Measurements from ENCODE around the gene CHD5. TPM values are rescaled to one million over a fixed set of nuclear protein-coding genes. Genes with fewer than 3 reads are reported as not detected.

Gene CHD5
- polyA plus RNA-seq, 1 donor (not counting 4 experiments of a cell fraction or from before 2014, with no cell fraction given): 0.07 TPM

GRCh38 chr1:6126028-6126427, 54.1 kb downstream of the CHD5 start:
- Histone ChIP-seq H3K9me3 (ENCODE audit: control insufficient read depth, low read depth, low read length) (no peaks in the 10 kb centered on the region), H3K36me3 (ENCODE audit: control insufficient read depth in 2 of 2, extremely low read depth in 1 of 2, insufficient read depth in 2 of 2, low read length in 2 of 2) (no peaks in the 10 kb centered on the region), H3K9ac (ENCODE audit: control insufficient read depth, extremely low read depth, insufficient read depth, low read length) (no peak overlapping the region), H3K27ac (ENCODE audit: control insufficient read depth, insufficient read depth, low read length) (no peak overlapping the region), H4K20me1 (ENCODE audit: control insufficient read depth, extremely low read depth, insufficient read depth, low read length) (no peaks in the 10 kb centered on the region), H3K4me2 (ENCODE audit: control insufficient read depth, extremely low read depth, insufficient read depth, low read depth, low read length) (no peak overlapping the region), H3K9me1 (ENCODE audit: control insufficient read depth, extremely low read depth, insufficient read depth, low read length) (no peaks in the 10 kb centered on the region), H3K4me1 (ENCODE audit: control insufficient read depth, extremely low read depth, insufficient read depth, low read length) (no peaks in the 10 kb centered on the region), H2AFZ (ENCODE audit: control insufficient read depth, low read length) (no peak overlapping the region), H3K27me3 (ENCODE audit: control insufficient read depth, extremely low read depth, insufficient read depth, low read length) (peaks cover 23% of the 10 kb centered on the region), H3K4me3 (ENCODE audit: control insufficient read depth in 2 of 3, extremely low read depth in 1 of 3, insufficient read depth in 2 of 3, low read depth in 1 of 3, low read length in 3 of 3) (no peak overlapping the region), H3K79me2 (ENCODE audit: control insufficient read depth, insufficient read depth, low read length) (no peaks in the 10 kb centered on the region)
- no peak for FAIRE-seq
- dilution Hi-C loops (cut with MboI; ENCODE audit: extremely low pct_ligation_motif_present, low sequenced_read_pairs): no loop called here
- no peak for DNase-seq (ENCODE audit: low read depth, low spot score)
- no peak for TF ChIP-seq EZH2 (IDR thresholded peaks at IDR 0.05; ENCODE audit: low read length)
- no peak for TF ChIP-seq CTCF (optimal IDR thresholded peaks at IDR 0.05 in 1 of 3, IDR thresholded peaks at IDR 0.05 in 1 of 3, conservative IDR thresholded peaks at IDR 0.05 in 1 of 3; ENCODE audit: extremely low read depth in 1 of 3, insufficient read depth in 2 of 3, low read length in 3 of 3)

- Histone ChIP-seq H3K79me2 (ENCODE audit: control insufficient read depth, insufficient read depth, low read length) (no peaks in the 10 kb centered on the region), H3K27ac (ENCODE audit: control insufficient read depth, insufficient read depth, low read length) (no peak overlapping the region), H3K9me1 (ENCODE audit: control insufficient read depth, extremely low read depth, insufficient read depth, low read length) (no peaks in the 10 kb centered on the region), H3K4me1 (ENCODE audit: control insufficient read depth, extremely low read depth, insufficient read depth, low read length) (no peaks in the 10 kb centered on the region), H3K9me3 (ENCODE audit: control insufficient read depth, low read depth, low read length) (no peaks in the 10 kb centered on the region), H3K4me3 (ENCODE audit: control insufficient read depth in 2 of 3, extremely low read depth in 1 of 3, insufficient read depth in 2 of 3, low read depth in 1 of 3, low read length in 3 of 3) (no peak overlapping the region), H2AFZ (ENCODE audit: control insufficient read depth, low read length) (no peak overlapping the region), H3K4me2 (ENCODE audit: control insufficient read depth, extremely low read depth, insufficient read depth, low read depth, low read length) (no peak overlapping the region), H4K20me1 (ENCODE audit: control insufficient read depth, extremely low read depth, insufficient read depth, low read length) (no peaks in the 10 kb centered on the region), H3K36me3 (ENCODE audit: control insufficient read depth in 2 of 2, extremely low read depth in 1 of 2, insufficient read depth in 2 of 2, low read length in 2 of 2) (no peaks in the 10 kb centered on the region), H3K9ac (ENCODE audit: control insufficient read depth, extremely low read depth, insufficient read depth, low read length) (no peak overlapping the region), H3K27me3 (ENCODE audit: control insufficient read depth, extremely low read depth, insufficient read depth, low read length) (peaks cover 23% of the 10 kb centered on the region)
- TF ChIP-seq EZH2 (IDR thresholded peaks at IDR 0.05; ENCODE audit: low read length) (no peak), CTCF (optimal IDR thresholded peaks at IDR 0.05 in 1 of 3, IDR thresholded peaks at IDR 0.05 in 1 of 3, conservative IDR thresholded peaks at IDR 0.05 in 1 of 3; ENCODE audit: extremely low read depth in 1 of 3, insufficient read depth in 2 of 3, low read length in 3 of 3) (no peak)
- no peak for DNase-seq (ENCODE audit: low read depth, low spot score)
- dilution Hi-C loops (cut with MboI; ENCODE audit: extremely low pct_ligation_motif_present, low sequenced_read_pairs): no loop called here
- FAIRE-seq: no peak
Measured at GRCh38 chr1:6125366-6125765, 54.8 kb downstream of the CHD5 start.

Data from keratinocyte (primary cell).